Esophagus muscularis mucosa (tissue), 3 donors: ENCODE results near the gene GPRIN3.

ENCODE experiments used
- CTCF ChIP-seq, 3 experiments: fragments of 200-600 bp in 2 of 3; fragments of 450-650 bp in 1 of 3; sonication (generic) in 2 of 3; IDR thresholded peaks; one replicate each; pipeline ENCODE4 v1.5.1; 2017 to 2019; ENCODE audit warnings: antibody characterized with exemption in 3 of 3, mild to moderate bottlenecking in 2 of 3, moderate library complexity in 1 of 3
- POLR2A ChIP-seq: fragments of 450-650 bp; IDR thresholded peaks from one replicate; pipeline ENCODE4 v1.6.1; 2017; ENCODE audit warnings: antibody characterized with exemption, moderate library complexity, mild to moderate bottlenecking, low read depth

- no peak for TF ChIP-seq CTCF (IDR thresholded peaks at IDR 0.05)
- TF ChIP-seq POLR2A = no peak
These were observed 58.7 kb downstream of the GPRIN3 start for GRCh38 chr4:89248879-89249281.
